OCI-LY7 (cell line): ENCODE data around the gene LIN7A.

Experiments used
- CTCF ChIP-seq: fragments of 200-600 bp; sonication (generic); conservative IDR thresholded peaks from 2 replicates; pipeline ENCODE4 v1.5.1; 2014; ENCODE audit warnings: mild to moderate bottlenecking, antibody characterized with exemption, low read length, moderate library complexity, mixed read lengths
- EZH2phosphoT487 ChIP-seq: fragments of 200-600 bp; sonication (generic); IDR thresholded peaks from 2 replicates; pipeline ENCODE4 v1.6.1; 2018; ENCODE audit warnings: low read depth, borderline replicate concordance, mild to moderate bottlenecking, mixed run types, antibody characterized with exemption, low read length, moderate library complexity, mixed read lengths

- TF ChIP-seq CTCF (no peak), EZH2phosphoT487 (no peak)
Observed at GRCh38 chr12:80849337-80849736, 88.4 kb downstream of the LIN7A start.
